IPS-18a (cell line): ENCODE measurements around the gene SHMT2.

ENCODE experiments used
- H3K27ac ChIP-seq: one replicate; pipeline ENCODE4 v1.5.1; 2013; ENCODE audit warnings: low read length
- H3K27me3 ChIP-seq: one replicate; pipeline ENCODE4 v1.6.1; 2013; ENCODE audit warnings: mild to moderate bottlenecking, low read length; ENCODE audit not compliant: control insufficient read depth, insufficient read depth
- H3K36me3 ChIP-seq: one replicate; pipeline ENCODE4 v1.6.1; 2013; ENCODE audit warnings: low read depth, low read length; ENCODE audit not compliant: control insufficient read depth
- H3K4me1 ChIP-seq: one replicate; pipeline ENCODE4 v1.6.1; 2013; ENCODE audit warnings: low read depth, low read length; ENCODE audit not compliant: control insufficient read depth
- H3K4me3 ChIP-seq: one replicate; pipeline ENCODE4 v1.5.1; 2013; ENCODE audit warnings: low read length
- H3K9ac ChIP-seq: one replicate; pipeline ENCODE4 v1.6.1; 2013; ENCODE audit warnings: mild to moderate bottlenecking, low read length, moderate library complexity
- H3K9me3 ChIP-seq: one replicate; pipeline ENCODE4 v1.6.1; 2013; ENCODE audit warnings: low read depth, low read length; ENCODE audit not compliant: control insufficient read depth

Gene SHMT2

DNA sequence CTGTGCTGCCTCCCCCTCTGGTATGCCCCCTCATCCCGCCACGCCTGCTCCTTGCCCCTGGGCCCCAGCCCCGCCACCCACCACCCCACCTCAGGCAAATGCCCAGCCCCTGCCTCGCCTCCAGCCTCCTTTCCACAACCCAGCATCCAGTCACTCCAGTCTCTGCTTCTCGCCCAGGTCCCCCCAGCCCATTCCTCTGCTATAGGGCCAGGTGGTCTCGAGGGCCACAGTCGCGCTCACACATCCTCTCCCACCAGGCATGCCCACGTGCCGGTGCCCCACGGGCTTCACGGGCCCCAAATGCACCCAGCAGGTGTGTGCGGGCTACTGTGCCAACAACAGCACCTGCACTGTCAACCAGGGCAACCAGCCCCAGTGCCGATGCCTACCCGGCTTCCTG, 19.1 kb upstream of the SHMT2 start:
- Histone ChIP-seq H3K27ac (no peak overlapping the region), H3K4me3 (no peak overlapping the region), H3K4me1 (peaks cover 15% of the 10 kb centered on the region), H3K36me3 (peaks cover 29% of the 10 kb centered on the region), H3K27me3 (peaks cover 21% of the 10 kb centered on the region), H3K9ac (no peak overlapping the region), H3K9me3 (peaks cover 2% of the 10 kb centered on the region)

GRCh38 chr12:57210926-57211692, 18.4 kb upstream of the SHMT2 start:
- Histone ChIP-seq H3K36me3 (peaks cover 23% of the 10 kb centered on the region), H3K27me3 (peaks cover 28% of the 10 kb centered on the region), H3K9ac (no peak overlapping the region), H3K4me3 (no peak overlapping the region), H3K9me3 (peaks cover 4% of the 10 kb centered on the region), H3K4me1 (peaks cover 15% of the 10 kb centered on the region), H3K27ac (no peak overlapping the region)

GRCh38 chr12:57211791-57212700, 17.5 kb upstream of the SHMT2 start:
- no peak overlapping the region for H3K9ac ChIP-seq
- H3K36me3 ChIP-seq, result peaks cover 16% of the 10 kb centered on the region
- peaks cover 4% of the 10 kb centered on the region for H3K9me3 ChIP-seq
- H3K4me1 ChIP-seq, result peaks cover 15% of the 10 kb centered on the region
- no peak overlapping the region for H3K4me3 ChIP-seq
- H3K27me3 ChIP-seq, result peaks cover 36% of the 10 kb centered on the region
- no peak overlapping the region for H3K27ac ChIP-seq

GRCh38 chr12:57212701-57213057, 16.8 kb upstream of the SHMT2 start:
- H3K36me3 ChIP-seq, result peaks cover 16% of the 10 kb centered on the region
- H3K27me3 ChIP-seq, result peaks cover 42% of the 10 kb centered on the region
- H3K4me1 ChIP-seq, result peaks cover 15% of the 10 kb centered on the region
- no peak overlapping the region for H3K4me3 ChIP-seq
- H3K9ac ChIP-seq, result no peak overlapping the region
- no peak overlapping the region for H3K27ac ChIP-seq
- peaks cover 4% of the 10 kb centered on the region for H3K9me3 ChIP-seq

GRCh38 chr12:57213058-57213715, 16.3 kb upstream of the SHMT2 start:
- peaks cover 16% of the 10 kb centered on the region for H3K36me3 ChIP-seq
- no peak overlapping the region for H3K27ac ChIP-seq
- H3K27me3 ChIP-seq, result peaks cover 47% of the 10 kb centered on the region
- no peak overlapping the region for H3K4me3 ChIP-seq
- H3K4me1 ChIP-seq, result peaks cover 15% of the 10 kb centered on the region
- H3K9me3 ChIP-seq, result peaks cover 4% of the 10 kb centered on the region
- no peak overlapping the region for H3K9ac ChIP-seq

DNA sequence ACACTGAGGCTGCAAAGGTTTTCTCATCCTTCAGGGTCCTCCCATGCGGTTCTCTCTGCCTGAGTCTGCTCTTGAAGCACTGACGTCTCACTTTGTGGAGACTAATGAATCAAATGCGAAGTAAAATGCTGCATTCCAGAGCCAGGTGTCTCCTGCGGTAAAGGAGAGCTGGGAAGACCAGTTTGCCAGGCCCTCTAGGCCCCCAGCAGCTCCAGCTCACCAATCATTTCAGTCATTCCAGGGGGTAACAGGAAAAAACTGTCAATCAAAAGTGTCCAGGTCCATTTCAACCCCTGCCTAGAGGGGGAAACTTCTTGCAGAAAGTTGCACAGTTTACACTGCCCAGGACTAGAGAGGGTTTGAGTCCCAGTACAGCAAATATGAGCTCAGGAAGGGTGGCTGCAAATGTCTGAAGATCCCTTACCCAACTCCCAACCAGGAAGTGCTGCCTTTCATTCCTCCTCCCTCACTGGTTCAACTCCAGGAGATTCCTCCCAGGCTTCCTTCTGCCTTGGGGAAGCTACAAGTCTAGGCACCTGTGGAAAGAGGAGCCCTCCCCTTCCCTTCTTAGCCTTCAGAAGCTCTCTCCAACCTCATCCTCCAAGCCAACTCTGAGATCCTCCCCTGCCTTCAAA, 15.6 kb upstream of the SHMT2 start:
- Histone ChIP-seq H3K4me1 (peaks cover 15% of the 10 kb centered on the region), H3K9me3 (peaks cover 4% of the 10 kb centered on the region), H3K4me3 (no peak overlapping the region), H3K36me3 (peaks cover 16% of the 10 kb centered on the region), H3K9ac (no peak overlapping the region), H3K27ac (no peak overlapping the region), H3K27me3 (peaks cover 54% of the 10 kb centered on the region)

GRCh38 chr12:57214398-57214781, 15.1 kb upstream of the SHMT2 start:
- Histone ChIP-seq H3K4me3 (no peak overlapping the region), H3K36me3 (peaks cover 13% of the 10 kb centered on the region), H3K27me3 (peaks cover 59% of the 10 kb centered on the region), H3K4me1 (peaks cover 16% of the 10 kb centered on the region), H3K27ac (no peak overlapping the region), H3K9me3 (peaks cover 4% of the 10 kb centered on the region), H3K9ac (no peak overlapping the region)

- H3K27ac ChIP-seq, result no peak overlapping the region
- H3K36me3 ChIP-seq, result peaks cover 10% of the 10 kb centered on the region
- H3K4me1 ChIP-seq, result peaks cover 22% of the 10 kb centered on the region
- H3K9ac ChIP-seq, result no peak overlapping the region
- H3K9me3 ChIP-seq, result peaks cover 4% of the 10 kb centered on the region
- H3K27me3 ChIP-seq, result peaks cover 66% of the 10 kb centered on the region
- H3K4me3 ChIP-seq, result no peak overlapping the region
These were observed 14.4 kb upstream of the SHMT2 start for GRCh38 chr12:57215065-57215464.

DNA sequence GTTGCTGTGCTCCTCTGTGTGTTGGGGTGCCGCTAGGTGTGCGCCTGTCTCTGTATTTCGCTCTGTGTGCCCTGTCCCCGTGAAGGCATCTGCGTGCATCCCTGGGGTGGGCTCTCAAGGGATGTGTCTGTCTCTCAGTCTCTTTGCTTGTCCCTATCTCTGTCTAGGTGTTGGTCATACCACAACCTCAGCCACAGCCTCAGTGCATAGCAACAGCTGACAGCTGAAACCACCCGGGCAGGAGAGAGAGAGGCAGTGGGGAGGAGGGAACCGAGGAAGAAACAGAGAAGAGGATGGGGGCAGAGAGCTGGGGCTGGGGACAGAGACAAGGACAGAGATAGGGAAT, 13.9 kb upstream of the SHMT2 start:
- H3K4me3 ChIP-seq, result peak overlapping the region; percentile 0
- H3K4me1 ChIP-seq, result peaks cover 24% of the 10 kb centered on the region
- H3K27me3 ChIP-seq, result peaks cover 72% of the 10 kb centered on the region

DNA sequence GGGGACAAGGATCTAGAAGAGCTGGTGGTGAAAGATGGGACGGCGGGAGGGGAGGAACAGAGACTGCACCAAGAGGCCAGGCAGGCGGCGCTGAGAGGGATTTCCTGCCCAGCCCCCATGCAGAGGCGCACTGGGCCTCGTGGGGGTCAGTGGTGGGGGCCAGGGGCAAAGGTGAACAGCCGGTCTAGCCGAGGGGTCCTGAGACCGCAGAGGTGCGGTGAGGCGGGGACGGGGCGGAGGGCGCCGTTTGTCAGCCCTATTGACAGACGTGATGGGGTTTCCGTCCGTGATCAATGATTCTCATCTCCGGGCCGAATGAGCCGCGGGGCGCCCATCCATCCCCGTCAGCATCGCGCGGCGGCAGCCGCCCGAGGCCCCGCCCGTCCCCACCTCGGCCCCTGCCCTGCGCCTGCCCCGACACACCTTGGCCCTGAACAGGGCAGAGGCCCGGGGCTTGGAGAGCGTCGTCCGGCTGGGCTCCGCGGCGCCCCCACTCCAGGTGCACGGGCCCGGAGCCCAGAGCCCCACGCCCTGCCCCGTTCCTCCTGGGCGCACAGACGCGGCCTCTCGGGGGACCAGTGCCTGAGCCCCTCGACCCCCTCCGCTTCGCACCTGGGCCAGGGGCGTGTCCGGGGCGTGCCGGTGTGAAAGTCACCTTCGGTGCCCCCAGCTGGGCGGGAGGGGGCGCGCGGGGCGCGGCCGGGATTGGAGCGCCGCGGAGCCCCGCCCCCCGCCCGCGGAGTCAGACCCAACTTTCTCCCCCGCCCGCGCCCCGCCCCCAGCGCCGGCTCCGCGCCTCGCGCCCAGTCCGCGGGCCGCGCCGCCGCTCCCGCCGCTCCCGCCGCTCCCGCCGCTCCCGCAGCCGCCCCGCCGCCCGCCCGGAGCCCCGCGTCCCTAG, 13.2 kb upstream of the SHMT2 start, which contains the start of gene NXPH4:
Gene NXPH4, plus strand, starts transcription at position 781 of the 898 bp plus-strand sequence. CDS start 176 bp downstream, outside the sequence.
- no peak within 1 kb of the TSS for H3K27ac ChIP-seq
- H3K4me1 ChIP-seq, result peaks cover 27% of the 10 kb centered on the region
- peak within 1 kb of the TSS; percentile 51 for H3K4me3 ChIP-seq
- peaks cover 2% of the 10 kb centered on the region for H3K36me3 ChIP-seq
- H3K9me3 ChIP-seq, result peaks cover 4% of the 10 kb centered on the region
- no peak within 1 kb of the TSS for H3K9ac ChIP-seq
- H3K27me3 ChIP-seq, result peaks cover 78% of the 10 kb centered on the region

More for the DNA sequence above, 13.9 kb upstream of the SHMT2 start:
- Histone ChIP-seq H3K9ac (no peak overlapping the region), H3K9me3 (peaks cover 4% of the 10 kb centered on the region), H3K36me3 (peaks cover 8% of the 10 kb centered on the region), H3K27ac (no peak overlapping the region)
